Activated naive CD8-positive, alpha-beta T cell treated with anti-CD3 and anti-CD28 coated beads, Interleukin-2, amount 50 U/mL, for 16 hours (primary cell): ENCODE measurements around the gene PSAP.

Source experiments
- DNase-seq: peaks from one replicate; pipeline ENCODE4 v3.0.0-alpha.2; 2020; ENCODE audit warnings: low read depth, low spot score

PSAP gene

GRCh38 chr10:71845410-71846405 is 5.3 kb downstream of the PSAP start:
- DNase-seq = no peak

- no peak for DNase-seq
Observed at GRCh38 chr10:71844695-71845094, 6.4 kb downstream of the PSAP start.

GRCh38 chr10:71844084-71844483 is 7.0 kb downstream of the PSAP start:
- DNase-seq = no peak

GRCh38 chr10:71842856-71843686 is 8.0 kb downstream of the PSAP start:
- DNase-seq = no peak

- no peak for DNase-seq
Observed at GRCh38 chr10:71842422-71842821, 8.6 kb downstream of the PSAP start.

- no peak for DNase-seq
Observed at GRCh38 chr10:71840958-71841335, 10.1 kb downstream of the PSAP start.

- DNase-seq = no peak
Observed at GRCh38 chr10:71840177-71840957, 10.7 kb downstream of the PSAP start.

GRCh38 chr10:71838264-71839211 is 12.5 kb downstream of the PSAP start:
- DNase-seq = no peak

- no peak for DNase-seq
Observed at GRCh38 chr10:71837098-71837827, 13.8 kb downstream of the PSAP start.

- DNase-seq = no peak
Observed at GRCh38 chr10:71836596-71836974, 14.5 kb downstream of the PSAP start.

GRCh38 chr10:71835671-71836595 is 15.1 kb downstream of the PSAP start:
- no peak for DNase-seq

- DNase-seq = no peak
Observed at GRCh38 chr10:71834343-71834674, 16.7 kb downstream of the PSAP start.

GRCh38 chr10:71833451-71834342 is 17.4 kb downstream of the PSAP start:
- DNase-seq = no peak

- no peak for DNase-seq
Observed at GRCh38 chr10:71832967-71833366, 18.1 kb downstream of the PSAP start.

GRCh38 chr10:71831646-71832552 is 19.2 kb downstream of the PSAP start:
- no peak for DNase-seq

GRCh38 chr10:71830726-71831125 is 20.3 kb downstream of the PSAP start:
- no peak for DNase-seq

- DNase-seq = no peak
Observed at GRCh38 chr10:71829896-71830295, 21.2 kb downstream of the PSAP start.
